ENCODE data around the gene POLE. TPM values are rescaled to one million over a fixed set of nuclear protein-coding genes. Genes with fewer than 3 reads are reported as not detected.
A peak's percentile ranks its signal among the peaks of the same experiment; 100 is the strongest.

POLE gene
- total RNA-seq, 1 experiment from 2014 or later, result 147 TPM

DNA sequence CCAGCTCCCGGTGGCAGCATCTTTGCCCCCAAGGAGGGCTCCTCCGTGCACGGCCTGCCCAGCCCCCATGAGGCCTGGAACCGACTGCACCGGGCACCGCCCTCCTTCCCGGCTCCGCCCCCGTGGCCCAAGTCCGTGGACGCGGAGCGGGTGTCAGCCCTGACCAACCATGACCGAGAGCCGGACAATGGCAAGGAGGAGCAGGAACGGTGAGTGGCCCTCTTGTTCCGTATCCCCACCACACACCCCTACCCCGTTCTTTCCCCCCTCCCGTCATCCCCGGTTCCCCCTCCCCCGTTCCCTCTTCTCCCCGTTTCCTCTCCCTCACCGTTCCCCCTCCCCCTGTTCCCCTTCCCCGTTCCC is 105.1 kb downstream of the POLE start:
- Histone ChIP-seq H2BK15ac (ENCODE audit: low read depth, low read length) (no peak overlapping the region), H3K9me3 (ENCODE audit: control insufficient read depth, low read depth, low read length) (no peaks in the 10 kb centered on the region), H4K5ac (ENCODE audit: insufficient read length, low read depth, low read length) (no peak overlapping the region), H3K4ac (ENCODE audit: low read depth, low read length) (no peak overlapping the region), H3K23me2 (ENCODE audit: insufficient read length, low read depth, low read length, poor library complexity, severe bottlenecking) (peaks cover 16% of the 10 kb centered on the region), H3K18ac (ENCODE audit: insufficient read length, low read depth, low read length) (no peak overlapping the region), H3K4me1 (ENCODE audit: insufficient read depth, low read length) (no peaks in the 10 kb centered on the region), H3K56ac (ENCODE audit: insufficient read length, low read depth, low read length) (no peak overlapping the region), H4K8ac (replicated peaks; ENCODE audit: insufficient read length, low read depth, low read length) (no peak overlapping the region), H3K27ac (ENCODE audit: insufficient read length, low read depth, low read length) (no peak overlapping the region), H2BK20ac (ENCODE audit: low read depth, low read length, poor library complexity, severe bottlenecking) (no peak overlapping the region), H3K23ac (ENCODE audit: insufficient read length, low read depth, low read length) (no peak overlapping the region), H3K79me2 (ENCODE audit: insufficient read depth, low read length) (no peaks in the 10 kb centered on the region), H4K20me1 (ENCODE audit: control insufficient read depth, insufficient read depth, insufficient read length) (peaks cover 2% of the 10 kb centered on the region), H2BK120ac (ENCODE audit: low read depth, low read length, poor library complexity, severe bottlenecking) (no peak overlapping the region), H2BK12ac (ENCODE audit: insufficient read length, low read depth, low read length) (no peak overlapping the region), H2AK5ac (ENCODE audit: insufficient read length, low read length) (no peak overlapping the region), H3K4me2 (ENCODE audit: insufficient read depth, insufficient read length, low read length) (peak overlapping the region; percentile 31), H3K79me1 (ENCODE audit: insufficient read depth, low read depth, low read length, poor library complexity, severe bottlenecking) (no peaks in the 10 kb centered on the region), H3K9ac (ENCODE audit: extremely low read depth, insufficient read length, low read length) (no peak overlapping the region), H2BK5ac (ENCODE audit: insufficient read length, low read length) (no peak overlapping the region), H4K91ac (ENCODE audit: insufficient read length, low read depth, low read length) (no peak overlapping the region), H3T11ph (ENCODE audit: low read length) (no peak overlapping the region), H3K14ac (ENCODE audit: insufficient read depth, low read length) (no peak overlapping the region), H3K27me3 (ENCODE audit: insufficient read depth, low read length) (peaks cover 15% of the 10 kb centered on the region; the same call in 1 of the 2 replicates), H2AFZ (ENCODE audit: low read length) (no peak overlapping the region)
- peak; percentile 72 for DNase-seq
- Mint-ChIP-seq H3K4me1 (peaks cover 4 to 10% of the 10 kb centered on the region in 2 experiments), H3K4me3 (peak overlapping the region; percentile 40 to 51; a peak in 3 of 5 replicates), H3K9me3 (no peaks in the 10 kb centered on the region), H3K27me3 (ENCODE audit: low read depth) (peaks cover 77% of the 10 kb centered on the region), H3K27ac (no peak overlapping the region), H3K36me3 (ENCODE audit: insufficient read depth in 1 of 3, low read depth in 3 of 3) (peaks cover 8 to 26% (median 20%) of the 10 kb centered on the region in 3 experiments; a peak in 6 of 7 replicates)
- no CpG with 5 or more reads among the region's 24 CpGs for WGBS (ENCODE audit: extremely low coverage, insufficient read length, low lambda C conversion rate)
- TF ChIP-seq CTCF (conservative IDR thresholded peaks at IDR 0.05), result no peak

Measured in H9 (cell line).